Peyer's patch (tissue), 4 donors: ENCODE measurements around the gene THRB. TPM values are rescaled to one million over a fixed set of nuclear protein-coding genes. Genes with fewer than 3 reads are reported as not detected.

Experiments
- DNase-seq, 3 donors: peaks; one replicate each; pipeline ENCODE4 v3.0.0-alpha.2; 2017 to 2019
- H3K27ac ChIP-seq, 4 donors: fragments of 200-600 bp; sonication (generic); one replicate each; pipeline ENCODE4 v1.5.1; 2016 to 2019
- H3K27me3 ChIP-seq, 2 donors: fragments of 200-600 bp; sonication (generic); one replicate each; pipeline ENCODE4 v1.5.1; 2019
- H3K36me3 ChIP-seq, 3 donors: fragments of 200-600 bp; sonication (generic); one replicate each; pipeline ENCODE4 v1.5.1; 2016 to 2019
- H3K4me1 ChIP-seq, 4 donors: fragments of 200-600 bp; sonication (generic); one replicate each; pipeline ENCODE4 v1.5.1; 2016 to 2019
- H3K4me3 ChIP-seq, 4 donors: fragments of 200-600 bp; sonication (generic); 1 replicate in 3 of 4; 2 replicates in 1 of 4; pipeline ENCODE4 v1.5.1; 2016 to 2019; ENCODE audit warnings: mild to moderate bottlenecking in 1 of 4
- H3K9me3 ChIP-seq, 4 donors: fragments of 200-600 bp; sonication (generic); one replicate each; pipeline ENCODE4 v1.5.1; 2016 to 2019; ENCODE audit warnings: mild to moderate bottlenecking in 1 of 4
- POLR2A ChIP-seq, 2 donors: fragments of 450-650 bp; IDR thresholded peaks; one replicate each; pipeline ENCODE4 v1.5.1; 2017; ENCODE audit warnings: antibody characterized with exemption in 2 of 2, mild to moderate bottlenecking in 2 of 2, moderate library complexity in 2 of 2
- total RNA-seq, 4 donors: library from RNA; depleted of rRNA; stranded (reverse); fragments of >200 nt; gene quantifications; one replicate each; pipeline ENCODE4 v1.1.0, GENCODE V29; 2016
- TF ChIP-seq, protein P1 (sequence below), 6 experiments: fragments of 450-650 bp in 4 of 6; fragments of 200-600 bp in 2 of 6; sonication (generic) in 1 of 6; IDR thresholded peaks; one replicate each; pipeline ENCODE4 v1.5.1; 2017 to 2019; ENCODE audit warnings: antibody characterized with exemption in 6 of 6, mild to moderate bottlenecking in 3 of 6, moderate library complexity in 1 of 6

THRB gene
- total RNA-seq, 4 donors from 2014 or later, result 2.6 to 13.2 (median 8.4) TPM

DNA sequence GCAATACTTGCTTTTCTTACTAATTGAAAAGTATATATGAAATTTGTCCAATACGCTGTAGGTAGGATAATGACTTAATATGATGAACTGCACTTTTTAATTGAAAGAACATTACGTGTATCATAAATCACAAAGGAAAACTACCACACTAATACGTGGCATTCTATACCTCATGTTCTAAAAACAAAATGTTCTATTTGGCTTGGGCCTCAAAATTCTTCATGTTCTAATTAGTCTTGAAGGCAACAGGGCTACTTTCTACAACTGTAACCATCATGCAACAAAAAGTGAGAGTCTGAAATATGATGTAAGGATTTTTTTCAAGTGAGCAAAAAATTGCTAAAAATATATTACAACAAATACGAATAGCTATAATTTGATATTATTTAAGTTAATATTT lies 19.8 kb downstream of the THRB start:
- H3K27me3 ChIP-seq, result no peaks in the 10 kb centered on the region
- H3K27ac ChIP-seq, result no peak overlapping the region
- no peaks in the 10 kb centered on the region for H3K9me3 ChIP-seq
- no peak for DNase-seq
- TF ChIP-seq, protein P1, sequence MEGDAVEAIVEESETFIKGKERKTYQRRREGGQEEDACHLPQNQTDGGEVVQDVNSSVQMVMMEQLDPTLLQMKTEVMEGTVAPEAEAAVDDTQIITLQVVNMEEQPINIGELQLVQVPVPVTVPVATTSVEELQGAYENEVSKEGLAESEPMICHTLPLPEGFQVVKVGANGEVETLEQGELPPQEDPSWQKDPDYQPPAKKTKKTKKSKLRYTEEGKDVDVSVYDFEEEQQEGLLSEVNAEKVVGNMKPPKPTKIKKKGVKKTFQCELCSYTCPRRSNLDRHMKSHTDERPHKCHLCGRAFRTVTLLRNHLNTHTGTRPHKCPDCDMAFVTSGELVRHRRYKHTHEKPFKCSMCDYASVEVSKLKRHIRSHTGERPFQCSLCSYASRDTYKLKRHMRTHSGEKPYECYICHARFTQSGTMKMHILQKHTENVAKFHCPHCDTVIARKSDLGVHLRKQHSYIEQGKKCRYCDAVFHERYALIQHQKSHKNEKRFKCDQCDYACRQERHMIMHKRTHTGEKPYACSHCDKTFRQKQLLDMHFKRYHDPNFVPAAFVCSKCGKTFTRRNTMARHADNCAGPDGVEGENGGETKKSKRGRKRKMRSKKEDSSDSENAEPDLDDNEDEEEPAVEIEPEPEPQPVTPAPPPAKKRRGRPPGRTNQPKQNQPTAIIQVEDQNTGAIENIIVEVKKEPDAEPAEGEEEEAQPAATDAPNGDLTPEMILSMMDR (IDR thresholded peaks at IDR 0.05), result no peak
- no peak for TF ChIP-seq POLR2A (IDR thresholded peaks at IDR 0.05)
- H3K36me3 ChIP-seq, result no peaks in the 10 kb centered on the region
- H3K4me3 ChIP-seq, result no peak overlapping the region
- H3K4me1 ChIP-seq, result no peaks in the 10 kb centered on the region

DNA sequence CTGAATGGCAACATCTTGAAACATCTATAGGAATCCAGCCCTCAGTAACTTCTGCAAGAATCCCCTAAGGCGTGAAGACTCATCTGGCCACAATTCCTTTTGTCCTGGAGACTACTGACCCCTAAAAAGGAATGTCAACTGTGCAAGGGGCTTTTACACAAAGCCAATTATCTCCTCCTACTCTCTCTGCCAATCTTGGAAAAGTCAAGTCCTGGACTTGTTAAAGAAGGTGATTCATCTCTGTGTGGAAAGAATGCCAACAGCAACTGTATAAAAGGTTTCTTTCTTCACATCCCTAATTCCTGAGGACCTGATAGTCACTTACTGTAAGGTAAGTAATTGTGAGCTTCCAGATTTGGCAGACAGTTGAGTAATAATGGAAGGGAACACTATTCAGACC lies 22.3 kb downstream of the THRB start:
- Histone ChIP-seq H3K4me3 (no peak overlapping the region), H3K4me1 (no peaks in the 10 kb centered on the region), H3K27me3 (no peaks in the 10 kb centered on the region), H3K9me3 (no peaks in the 10 kb centered on the region), H3K27ac (no peak overlapping the region), H3K36me3 (no peaks in the 10 kb centered on the region)
- no peak for DNase-seq
- no peak for TF ChIP-seq POLR2A (IDR thresholded peaks at IDR 0.05)
- TF ChIP-seq, protein P1 (IDR thresholded peaks at IDR 0.05), result no peak

DNA sequence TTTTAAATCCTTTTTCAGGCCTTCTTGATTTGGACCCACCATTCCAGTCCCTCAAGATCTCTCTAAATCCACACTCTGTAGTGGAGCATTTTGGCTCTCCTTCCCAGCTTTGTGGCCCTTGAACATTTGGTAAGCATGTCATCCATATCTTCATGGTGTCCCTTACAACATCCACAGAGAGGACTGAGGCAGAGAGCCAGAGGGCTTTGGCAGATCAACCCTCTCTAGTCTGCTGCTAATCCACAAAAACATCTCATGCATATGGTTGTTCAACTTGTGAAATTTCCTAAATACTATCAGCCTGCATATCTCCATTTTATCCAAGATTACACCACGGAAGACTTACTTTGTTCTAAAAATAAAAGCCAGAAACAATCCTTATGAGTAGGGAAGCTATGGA lies 23.2 kb downstream of the THRB start:
- Histone ChIP-seq H3K4me3 (no peak overlapping the region), H3K9me3 (no peaks in the 10 kb centered on the region), H3K4me1 (no peaks in the 10 kb centered on the region), H3K27me3 (no peaks in the 10 kb centered on the region), H3K27ac (no peak overlapping the region), H3K36me3 (no peaks in the 10 kb centered on the region)
- DNase-seq, result no peak
- TF ChIP-seq POLR2A (IDR thresholded peaks at IDR 0.05), result no peak
- TF ChIP-seq, protein P1 (IDR thresholded peaks at IDR 0.05), result no peak

DNA sequence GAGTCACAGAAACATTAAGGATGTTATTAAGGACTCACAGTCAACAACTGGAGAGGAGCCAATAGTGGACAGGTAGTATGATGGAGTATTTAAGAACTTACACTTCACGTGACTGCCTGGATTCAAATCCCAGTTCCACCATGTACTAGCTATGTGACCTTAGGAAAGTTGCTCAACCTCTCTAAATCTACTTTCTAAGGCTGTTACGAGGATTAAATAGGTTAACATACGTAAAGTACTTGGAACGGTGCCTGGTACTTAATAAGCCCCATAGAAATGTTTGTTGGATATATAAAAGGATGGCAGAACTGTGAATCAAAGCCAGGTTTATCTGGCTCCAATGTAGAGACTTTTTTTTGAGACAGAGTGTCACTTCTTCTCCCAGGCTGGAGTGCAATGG lies 24.4 kb downstream of the THRB start:
- DNase-seq, result no peak
- Histone ChIP-seq H3K4me3 (no peak overlapping the region), H3K27ac (no peak overlapping the region), H3K36me3 (no peaks in the 10 kb centered on the region), H3K4me1 (no peaks in the 10 kb centered on the region), H3K9me3 (no peaks in the 10 kb centered on the region), H3K27me3 (no peaks in the 10 kb centered on the region)
- TF ChIP-seq, protein P1 (IDR thresholded peaks at IDR 0.05), result no peak
- no peak for TF ChIP-seq POLR2A (IDR thresholded peaks at IDR 0.05)

DNA sequence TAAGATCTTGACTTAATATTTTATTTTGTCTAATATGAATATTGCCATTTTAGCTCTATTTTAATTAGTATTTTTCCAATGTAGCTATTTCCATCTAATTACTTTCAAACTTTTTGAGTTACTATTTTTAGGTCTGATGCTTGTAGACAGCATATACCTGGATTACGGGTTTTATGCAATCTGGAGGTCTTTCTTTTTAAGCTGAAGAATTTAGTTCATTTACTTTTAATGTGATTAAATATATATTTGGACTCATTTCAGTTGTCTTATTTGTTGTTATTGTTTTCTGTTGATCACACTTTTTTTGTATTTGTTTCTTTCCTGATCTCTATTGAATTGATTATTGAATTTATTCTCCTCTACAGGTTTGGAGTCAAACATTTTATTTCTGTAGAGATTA lies 30.3 kb downstream of the THRB start:
- no peak overlapping the region for H3K4me3 ChIP-seq
- no peak overlapping the region for H3K27ac ChIP-seq
- TF ChIP-seq, protein P1 (IDR thresholded peaks at IDR 0.05), result no peak
- no peak for TF ChIP-seq POLR2A (IDR thresholded peaks at IDR 0.05)
- H3K9me3 ChIP-seq, result no peaks in the 10 kb centered on the region
- no peaks in the 10 kb centered on the region for H3K27me3 ChIP-seq
- no peak for DNase-seq
- no peaks in the 10 kb centered on the region for H3K36me3 ChIP-seq
- H3K4me1 ChIP-seq, result no peaks in the 10 kb centered on the region

DNA sequence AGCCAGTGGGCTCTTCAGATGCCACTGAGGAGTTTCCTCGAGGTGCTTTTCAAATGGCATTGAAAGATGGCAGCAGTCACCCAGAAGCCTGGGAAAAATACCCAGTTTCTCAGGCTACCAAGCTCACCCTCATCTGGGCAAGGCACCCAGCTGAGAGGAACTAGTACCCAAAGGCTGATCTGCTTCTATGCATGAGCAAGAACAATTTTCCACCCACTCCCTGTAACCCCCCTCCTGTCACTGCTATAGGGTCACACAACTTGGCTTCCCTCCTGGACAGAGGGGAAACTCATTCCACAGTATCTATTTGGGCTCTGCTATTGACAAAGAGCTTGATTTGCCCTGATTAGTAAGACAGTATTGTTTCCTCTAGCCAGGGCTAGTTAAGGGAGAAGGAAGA lies 31.9 kb downstream of the THRB start:
- Histone ChIP-seq H3K4me1 (no peaks in the 10 kb centered on the region), H3K4me3 (no peak overlapping the region), H3K36me3 (no peaks in the 10 kb centered on the region), H3K27me3 (no peaks in the 10 kb centered on the region), H3K9me3 (no peaks in the 10 kb centered on the region), H3K27ac (no peak overlapping the region)
- no peak for DNase-seq
- TF ChIP-seq, protein P1 (IDR thresholded peaks at IDR 0.05), result no peak
- TF ChIP-seq POLR2A (IDR thresholded peaks at IDR 0.05), result no peak
